PC-3 (cell line): ENCODE results near the gene SDS. TPM values are rescaled to one million over a fixed set of nuclear protein-coding genes. Genes with fewer than 3 reads are reported as not detected.

Source experiments
- ATAC-seq: fragments of 200-7000 bp; cut with Tn5 transposase; 2 replicates; pipeline ENCODE4 v1.9.1; 2020; ENCODE audit warnings: mild to moderate bottlenecking, moderate library complexity
- BruUV-seq: library from RNA; stranded (reverse); fragments of 400-500 nt; replicated peaks from 2 replicates; lab custom pipeline; 2021; lab: Mats Ljungman, UMichigan
- CTCF ChIA-PET: fragments of 300-600 bp; sonication (Branson Sonifier 250); formaldehyde crosslinking; loops from one replicate; lab custom pipeline; 2022; ENCODE audit warnings: antibody characterized with exemption; lab: Charles Lee
- POLR2A ChIA-PET: fragments of 300-600 bp; sonication (Branson Sonifier 250); formaldehyde crosslinking; loops from one replicate; lab custom pipeline; 2022; ENCODE audit warnings: antibody characterized with exemption; ENCODE audit not compliant: unreplicated experiment; lab: Charles Lee
- DNase-seq: peaks from one replicate; pipeline ENCODE4 v3.0.0-alpha.2; 2015
- H2AFZ ChIP-seq: fragments of 300-600 bp; sonication (generic); 2 replicates; pipeline ENCODE4 v1.6.0; 2016; ENCODE audit warnings: antibody characterized with exemption, low read length
- H3F3A ChIP-seq: fragments of 300-600 bp; sonication (generic); one replicate; pipeline ENCODE4 v1.6.0; 2017; ENCODE audit warnings: antibody characterized with exemption, low read length, control low read depth, mild to moderate bottlenecking; ENCODE audit not compliant: unreplicated experiment
- H3K27ac ChIP-seq: fragments of 300-600 bp; sonication (generic); 2 replicates; pipeline ENCODE4 v1.5.1; 2016; ENCODE audit warnings: mild to moderate bottlenecking, low read length
- H3K27me3 ChIP-seq: fragments of 300-600 bp; sonication (generic); 2 replicates; pipeline ENCODE4 v1.6.1; 2016; ENCODE audit warnings: low read length, mixed read lengths
- H3K36me3 ChIP-seq: fragments of 300-600 bp; sonication (generic); 2 replicates; pipeline ENCODE4 v1.6.1; 2016; ENCODE audit warnings: low read depth, mixed run types, low read length, mixed read lengths
- H3K4me1 ChIP-seq: fragments of 300-600 bp; sonication (generic); 2 replicates; pipeline ENCODE4 v1.5.1; 2016; ENCODE audit warnings: low read length; ENCODE audit not compliant: insufficient read depth
- H3K4me2 ChIP-seq: fragments of 300-600 bp; sonication (generic); 2 replicates; pipeline ENCODE4 v1.6.0; 2016; ENCODE audit warnings: low read length
- H3K4me3 ChIP-seq: fragments of 300-600 bp; sonication (generic); 2 replicates; pipeline ENCODE4 v1.5.1; 2016; ENCODE audit warnings: mild to moderate bottlenecking, low read length, mixed read lengths
- H3K79me2 ChIP-seq: fragments of 300-600 bp; sonication (generic); 2 replicates; pipeline ENCODE4 v1.6.1; 2017; ENCODE audit warnings: low read length, mixed read lengths
- H3K9ac ChIP-seq: fragments of 300-600 bp; sonication (generic); 2 replicates; pipeline ENCODE4 v1.6.0; 2016; ENCODE audit warnings: mild to moderate bottlenecking, low read length
- H3K9me2 ChIP-seq: fragments of 300-600 bp; sonication (generic); replicated peaks from 2 replicates; pipeline ENCODE4 v1.6.1; 2016; ENCODE audit warnings: mixed run types, low read length, mixed read lengths
- H3K9me3 ChIP-seq: fragments of 300-600 bp; sonication (generic); 2 replicates; pipeline ENCODE4 v1.6.1; 2016; ENCODE audit warnings: low read length, mixed read lengths
- H4K20me1 ChIP-seq: fragments of 300-600 bp; sonication (generic); 2 replicates; pipeline ENCODE4 v1.6.1; 2016; ENCODE audit warnings: low read length, mixed read lengths
- CTCF ChIP-seq: fragments of 300-600 bp; sonication (generic); conservative IDR thresholded peaks from 2 replicates; pipeline ENCODE4 v1.5.1; 2017; ENCODE audit warnings: antibody characterized with exemption, low read depth, mild to moderate bottlenecking, low read length
- EZH2 ChIP-seq: fragments of 300-600 bp; sonication (generic); IDR thresholded peaks from one replicate; pipeline ENCODE4 v1.6.1; 2017; ENCODE audit warnings: antibody characterized with exemption, mild to moderate bottlenecking, low read length; ENCODE audit not compliant: unreplicated experiment
- EZH2phosphoT487 ChIP-seq: fragments of 300-600 bp; sonication (generic); IDR thresholded peaks from 2 replicates; pipeline ENCODE4 v1.6.1; 2018; ENCODE audit warnings: mild to moderate bottlenecking, antibody characterized with exemption, low read length, borderline replicate concordance
- intact Hi-C: fragments of 100-400 bp; cut with micrococcal nuclease; formaldehyde crosslinking; loops from 2 replicates; pipeline ENCODE4 v1.9.0; 2023
- total RNA-seq: library from RNA; depleted of rRNA; stranded (reverse); fragments of >200 nt; gene quantifications from 2 replicates; pipeline ENCODE4 v1.2.3, GENCODE V29; 2014

SDS gene
- total RNA-seq, 1 experiment from 2014 or later: not detected

GRCh38 chr12:113452458-113452857, 48.8 kb upstream of the SDS start:
- TF ChIP-seq EZH2 (no peak), CTCF (no peak), EZH2phosphoT487 (no peak)
- ChIA-PET POLR2A (no interaction called here), CTCF (no interaction called here)
- Histone ChIP-seq H3K4me2 (no peak overlapping the region), H3K27ac (no peak overlapping the region), H3F3A (no peaks in the 10 kb centered on the region), H3K9me3 (no peaks in the 10 kb centered on the region), H3K9ac (no peak overlapping the region), H3K9me2 (no peaks in the 10 kb centered on the region), H3K36me3 (no peaks in the 10 kb centered on the region), H3K4me1 (peaks cover 14% of the 10 kb centered on the region), H4K20me1 (no peaks in the 10 kb centered on the region), H3K4me3 (no peak overlapping the region), H2AFZ (no peak overlapping the region), H3K27me3 (peaks cover 6% of the 10 kb centered on the region; the same call in 1 of the 2 replicates), H3K79me2 (no peaks in the 10 kb centered on the region)
- intact Hi-C loops: no loop called here
- BruUV-seq: no TSS peak
- no peak for DNase-seq
- ATAC-seq: no peak

GRCh38 chr12:113449839-113450238, 46.2 kb upstream of the SDS start:
- intact Hi-C loops: no loop called here

More at GRCh38 chr12:113449839-113450238, 46.2 kb upstream of the SDS start:
- TF ChIP-seq CTCF (no peak), EZH2phosphoT487 (no peak), EZH2 (no peak)
- no peaks in the 10 kb centered on the region for H3K9me3 ChIP-seq
- no peak for DNase-seq
- H3K4me3 ChIP-seq: no peak overlapping the region
- ATAC-seq: no peak
- H3K36me3 ChIP-seq: no peaks in the 10 kb centered on the region
- H3F3A ChIP-seq: no peaks in the 10 kb centered on the region
- H3K79me2 ChIP-seq: no peaks in the 10 kb centered on the region
- no peaks in the 10 kb centered on the region for H3K4me1 ChIP-seq
- H3K27ac ChIP-seq: no peak overlapping the region
- H3K9ac ChIP-seq: no peak overlapping the region
- no peaks in the 10 kb centered on the region for H3K9me2 ChIP-seq
- no peak overlapping the region for H3K4me2 ChIP-seq
- peaks cover 6% of the 10 kb centered on the region; the same call in 1 of the 2 replicates for H3K27me3 ChIP-seq
- POLR2A ChIA-PET: no interaction called here
- no peaks in the 10 kb centered on the region for H4K20me1 ChIP-seq
- BruUV-seq: no TSS peak
- CTCF ChIA-PET: no interaction called here
- H2AFZ ChIP-seq: no peak overlapping the region
